COR-L47 (cell line): ENCODE data around the gene INSYN2B.
A peak's percentile ranks its signal among the peaks of the same experiment; 100 is the strongest.
"Not testable (repeated sequence)": the region's sequence is repeated elsewhere in the genome, so short reads cannot be mapped to it uniquely, and the experiment has no call there.

Source experiments
- DNase-seq: peaks from one replicate; lab custom pipeline; 2025; lab: John Stamatoyannopoulos, UW

Gene INSYN2B

DNA sequence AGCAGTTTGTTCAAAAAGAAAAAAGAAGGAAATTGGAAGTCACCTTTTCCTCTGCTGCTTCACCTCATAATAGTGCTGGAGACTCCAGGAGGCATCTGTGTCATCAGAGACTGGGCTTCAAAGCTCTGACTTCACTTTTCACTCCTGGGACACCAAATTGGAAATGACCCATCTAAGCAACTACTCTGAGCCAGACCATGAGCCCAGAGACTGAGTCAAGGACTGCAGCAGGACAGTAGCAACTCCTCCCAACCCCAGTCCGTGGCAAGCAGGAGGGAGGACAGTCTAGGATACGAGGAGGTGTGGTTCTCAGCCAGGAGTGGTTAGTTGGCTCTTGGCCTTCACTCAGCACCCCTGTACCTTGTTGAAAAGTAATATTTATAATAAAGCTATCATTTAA, 131.5 kb downstream of the INSYN2B start:
- no peak for DNase-seq

DNA sequence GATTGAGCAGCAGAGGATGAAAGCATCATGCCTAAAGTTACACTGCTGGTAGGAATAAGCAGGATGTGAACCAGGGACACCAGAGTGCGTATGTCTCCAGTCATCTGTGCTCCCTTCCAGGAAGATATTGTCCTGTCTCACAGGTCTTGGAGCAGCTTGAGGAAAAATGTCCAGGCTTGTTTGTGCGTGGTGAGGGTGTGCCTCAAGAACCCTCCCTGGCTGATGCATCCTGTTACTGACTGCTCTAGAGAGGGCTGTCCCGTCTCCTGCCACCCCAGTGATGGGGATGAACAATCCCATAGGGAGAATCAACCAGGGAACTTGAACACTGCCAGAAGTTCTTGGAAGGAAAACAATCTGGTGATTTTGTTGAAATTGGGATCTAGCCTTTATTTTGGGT, 132.0 kb downstream of the INSYN2B start:
- DNase-seq = no peak

DNA sequence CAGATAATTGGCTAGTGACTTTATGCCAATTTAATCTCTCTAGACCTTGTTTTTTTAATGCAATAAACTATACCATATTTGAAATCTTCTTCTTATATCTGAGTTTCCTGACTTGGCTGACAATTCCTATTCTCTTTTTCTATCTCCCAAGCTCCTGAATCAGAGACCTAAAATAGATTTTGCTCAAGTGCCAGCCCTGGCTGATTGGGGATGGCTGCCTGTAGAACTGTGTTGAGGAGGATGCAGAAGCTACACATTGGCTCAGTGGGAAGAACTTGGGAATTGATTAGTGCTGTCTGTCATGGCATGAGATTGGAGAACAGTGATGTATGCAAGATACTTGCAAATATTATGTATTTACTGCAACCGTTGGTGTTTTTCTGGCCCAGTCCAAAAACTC, 132.8 kb downstream of the INSYN2B start:
- DNase-seq = no peak

DNA sequence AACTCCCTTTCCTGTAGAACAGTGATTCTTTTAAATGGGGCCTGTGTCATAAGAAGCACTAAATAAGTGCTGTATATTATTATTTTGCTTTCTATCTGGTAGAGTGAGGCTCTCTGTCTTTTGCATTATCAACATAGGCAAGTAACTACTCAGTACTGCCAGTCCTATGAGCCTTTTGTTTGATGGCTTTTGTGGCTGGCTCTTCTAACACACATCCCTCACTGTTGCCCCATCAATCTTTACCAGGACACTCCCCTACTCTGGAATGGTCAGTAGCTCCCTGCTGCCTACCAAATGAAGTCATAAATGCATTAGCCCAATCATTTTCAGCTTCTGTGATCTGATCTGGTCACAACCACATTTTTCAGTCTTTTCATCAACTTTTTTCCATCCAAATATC, 137.6 kb downstream of the INSYN2B start:
- no peak for DNase-seq

DNA sequence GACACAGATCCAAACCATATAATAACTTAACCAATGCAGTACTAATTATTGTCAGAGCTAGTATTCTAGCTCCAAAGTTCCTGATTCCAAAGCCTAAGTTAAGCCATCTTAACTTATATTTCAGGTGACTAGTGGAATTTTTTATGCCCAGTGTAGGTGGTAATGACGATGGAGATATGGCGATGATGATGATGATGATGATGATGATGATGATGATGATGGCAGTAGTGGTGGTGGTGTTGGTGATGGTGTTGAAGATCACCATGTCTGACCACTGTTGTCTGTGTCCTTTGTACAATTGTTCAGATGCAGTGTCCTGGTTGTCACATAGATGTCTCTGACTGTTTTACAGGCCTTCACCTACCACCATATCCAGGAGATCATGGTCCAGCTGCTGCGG, 139.9 kb downstream of the INSYN2B start:
- no peak for DNase-seq

DNA sequence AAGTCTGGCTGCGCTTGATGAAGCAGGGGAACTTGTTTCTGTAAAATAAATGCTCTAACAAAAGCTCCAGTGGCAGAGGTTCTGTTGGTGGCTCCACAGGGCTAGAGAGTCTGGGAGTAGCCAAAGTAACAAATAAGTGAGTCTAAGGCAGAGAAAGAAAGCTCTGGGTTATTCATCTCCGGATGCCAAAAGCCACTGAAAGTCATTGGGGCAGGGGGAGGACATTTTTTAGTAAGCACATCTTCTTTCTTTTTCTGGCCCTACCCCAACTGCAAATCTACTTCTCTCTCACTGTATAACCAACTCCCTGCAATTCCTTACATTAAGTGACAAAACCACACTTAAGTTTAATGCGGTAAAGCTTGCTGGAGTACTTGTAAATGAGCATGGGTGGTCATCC, 141.6 kb downstream of the INSYN2B start:
- no peak for DNase-seq

DNA sequence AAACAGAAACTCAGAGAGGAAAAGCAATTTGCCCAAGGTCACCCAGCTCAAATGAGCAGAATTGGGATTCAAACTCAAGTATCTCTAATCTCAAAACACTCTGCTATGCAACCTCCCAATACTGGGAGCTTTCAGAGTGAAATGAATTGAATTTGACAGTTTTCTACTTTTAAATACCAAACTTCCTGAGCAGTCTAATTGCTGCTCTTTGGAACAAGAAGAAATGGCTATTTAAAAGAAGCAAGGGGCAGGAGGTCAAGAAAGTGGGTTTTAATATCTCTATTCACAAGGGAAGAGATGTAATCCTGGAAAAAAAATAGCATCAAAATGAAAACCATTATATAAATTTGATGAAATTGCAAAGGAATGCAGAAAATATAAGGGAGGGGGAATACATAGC, 142.6 kb downstream of the INSYN2B start:
- no peak for DNase-seq

DNA sequence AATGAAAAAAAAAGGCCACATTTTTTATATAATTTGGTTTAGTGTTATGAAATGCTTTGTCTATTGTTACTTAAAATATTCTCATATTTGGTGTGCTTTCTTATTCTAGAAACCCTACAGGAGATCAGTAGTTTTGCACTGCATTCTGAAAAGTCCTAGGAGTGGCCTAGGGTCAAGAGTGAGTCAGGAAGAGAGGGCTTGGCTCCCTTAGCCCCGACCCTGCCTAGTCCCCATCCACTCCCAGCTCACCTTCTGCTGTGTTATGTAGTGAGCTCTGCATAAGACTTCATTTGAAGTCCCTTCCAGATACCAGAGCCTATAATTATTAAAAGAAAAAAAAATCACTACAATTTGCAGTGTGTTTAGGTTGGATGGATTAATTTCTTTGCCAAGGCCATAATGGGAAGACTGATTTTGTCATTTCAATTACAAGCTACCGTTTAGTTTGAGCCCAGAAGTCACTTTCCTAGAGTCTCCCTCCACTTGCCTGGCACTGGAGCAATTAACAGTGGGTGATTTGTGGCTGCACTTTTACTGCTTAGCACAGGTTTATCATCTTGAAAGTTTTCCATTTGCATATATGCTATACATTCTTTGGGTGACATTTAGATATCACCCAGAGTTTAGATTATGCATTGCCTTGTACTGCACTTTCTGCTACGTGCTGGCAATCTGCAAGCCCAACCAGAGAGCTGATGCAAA, 143.3 kb downstream of the INSYN2B start:
- no peak for DNase-seq

DNA sequence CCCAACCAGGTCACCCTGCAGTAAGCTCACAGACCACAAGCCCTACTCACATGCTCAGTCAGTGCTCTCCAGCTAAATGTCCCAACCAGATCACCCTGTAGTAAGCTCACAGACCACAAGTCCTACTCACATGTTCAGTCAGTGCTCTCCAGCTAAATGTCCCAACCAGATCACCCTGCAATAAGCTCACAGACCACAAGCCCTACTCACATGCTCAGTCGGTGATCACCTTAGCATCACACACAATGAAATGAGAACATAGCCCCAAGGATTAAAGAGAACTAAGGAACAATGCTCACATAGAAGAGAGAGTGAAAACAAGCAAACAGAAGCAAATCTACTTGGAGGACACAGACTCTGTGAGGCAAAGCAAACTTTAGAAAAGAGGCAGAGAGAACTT, 145.8 kb downstream of the INSYN2B start:
- DNase-seq = not testable (repeated sequence)

DNA sequence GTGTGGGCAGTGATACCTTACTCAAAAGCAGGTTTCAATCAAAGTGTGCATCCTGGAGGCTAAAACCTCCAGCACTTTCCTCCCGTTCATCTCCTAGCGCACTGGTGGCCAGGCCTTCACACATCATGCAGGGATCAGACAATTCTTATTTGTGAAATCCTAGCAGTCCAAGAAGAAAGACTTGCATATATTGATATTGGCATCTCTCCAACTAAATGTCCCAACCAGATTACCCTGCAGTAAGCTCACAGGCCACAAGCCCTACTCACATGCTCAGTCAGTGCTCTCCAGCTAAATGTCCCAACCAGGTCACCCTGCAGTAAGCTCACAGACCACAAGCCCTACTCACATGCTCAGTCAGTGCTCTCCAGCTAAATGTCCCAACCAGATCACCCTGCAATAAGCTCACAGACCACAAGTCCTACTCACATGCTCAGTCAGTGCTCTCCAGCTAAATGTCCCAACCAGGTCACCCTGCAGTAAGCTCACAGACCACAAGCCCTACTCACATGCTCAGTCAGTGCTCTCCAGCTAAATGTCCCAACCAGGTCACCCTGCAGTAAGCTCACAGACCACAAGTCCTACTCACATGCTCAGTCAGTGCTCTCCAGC, 146.5 kb downstream of the INSYN2B start:
- DNase-seq = not testable (repeated sequence)

DNA sequence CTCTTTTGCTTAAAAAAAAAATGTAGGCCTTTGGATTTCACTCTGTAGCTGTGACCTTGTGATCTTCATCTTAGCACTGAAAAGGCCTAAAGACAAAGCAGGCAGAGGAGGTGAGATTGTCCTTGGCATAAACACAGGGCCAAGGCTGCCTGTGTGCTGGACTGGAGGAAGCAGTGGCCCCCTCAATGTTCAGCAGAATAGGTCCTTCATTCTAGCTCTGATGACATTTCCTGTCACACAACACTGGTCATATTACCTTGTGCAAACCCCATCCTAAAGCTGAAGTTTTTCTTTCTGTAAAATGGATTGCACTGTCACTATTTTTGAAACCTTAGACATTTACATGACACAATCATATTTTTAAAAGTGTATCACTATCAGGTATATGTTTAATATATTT, 147.4 kb downstream of the INSYN2B start:
- no peak for DNase-seq

DNA sequence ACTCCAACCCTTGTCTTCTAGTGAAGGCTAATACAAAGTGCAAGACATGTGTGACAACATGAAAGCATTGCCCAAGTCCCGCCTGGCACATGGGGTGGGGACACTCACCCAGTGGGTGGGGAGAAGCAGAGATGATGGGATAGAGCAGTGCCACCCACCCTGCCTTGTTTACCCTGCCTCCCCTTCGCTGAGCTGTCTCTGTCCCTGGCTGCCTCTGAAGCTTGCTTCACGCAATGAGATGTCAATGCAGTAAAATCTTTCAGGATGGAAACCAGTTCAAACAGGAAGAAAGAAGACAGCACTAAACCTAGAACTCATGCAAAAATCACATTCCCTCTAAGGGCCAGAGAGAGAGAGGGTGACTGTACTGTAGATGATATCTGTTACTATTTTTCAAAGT, 148.0 kb downstream of the INSYN2B start:
- DNase-seq = no peak

DNA sequence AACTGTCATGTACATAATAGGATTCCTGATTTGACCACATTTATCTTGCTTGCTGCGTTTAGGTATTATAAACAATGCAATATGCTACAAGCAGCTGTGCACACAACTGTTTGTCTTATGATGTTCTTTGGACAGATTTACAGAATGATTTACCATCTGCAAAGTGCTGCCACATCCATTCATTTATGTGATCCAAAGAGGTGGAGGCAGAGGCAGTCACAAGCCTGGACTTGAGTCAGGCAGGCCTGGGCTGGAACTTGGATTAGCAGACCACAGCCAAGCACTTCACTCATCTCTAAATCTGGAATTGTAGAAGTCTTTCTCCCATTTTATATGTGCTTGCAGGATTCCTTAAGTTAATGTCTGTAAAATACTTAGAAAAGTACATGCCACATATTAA, 149.0 kb downstream of the INSYN2B start:
- peak; percentile 44 for DNase-seq

DNA sequence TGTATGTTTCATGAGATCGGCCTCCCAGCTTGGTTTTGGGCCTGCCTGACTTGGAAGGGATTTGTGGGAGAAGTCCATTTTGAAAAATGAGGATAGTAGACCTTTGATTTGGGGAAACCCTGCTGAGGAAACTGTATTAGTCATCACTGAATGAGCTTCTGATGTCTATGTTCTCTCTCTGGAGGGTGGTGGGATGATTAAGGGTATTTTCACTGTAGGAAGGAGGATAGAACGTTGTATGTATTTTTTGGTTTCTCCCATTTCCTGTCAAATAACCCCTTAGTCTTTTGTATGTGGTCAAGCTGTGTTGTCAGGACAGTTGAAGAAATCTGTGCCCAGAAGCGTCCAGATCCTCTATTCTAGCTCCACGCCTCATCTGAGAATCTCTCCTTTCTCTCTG, 151.9 kb downstream of the INSYN2B start:
- DNase-seq = no peak

DNA sequence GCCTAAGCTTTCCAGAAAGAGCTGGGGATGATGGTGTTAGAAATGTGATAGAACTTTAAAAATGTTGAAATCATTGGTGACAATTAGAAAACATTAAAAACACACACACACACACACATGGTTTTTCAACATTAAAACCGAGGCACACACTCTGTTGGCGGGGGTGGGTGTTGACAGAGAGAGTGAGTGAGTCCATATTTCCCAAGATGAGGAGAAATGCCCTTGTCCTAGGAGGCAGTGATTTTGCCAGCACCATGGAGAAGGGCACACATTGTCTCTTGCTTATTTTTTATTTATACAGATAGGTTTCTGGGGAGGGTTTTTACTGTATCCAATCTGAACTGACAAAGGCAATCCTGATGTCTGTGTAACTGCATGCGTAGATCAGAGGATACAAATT, 152.5 kb downstream of the INSYN2B start:
- no peak for DNase-seq

DNA sequence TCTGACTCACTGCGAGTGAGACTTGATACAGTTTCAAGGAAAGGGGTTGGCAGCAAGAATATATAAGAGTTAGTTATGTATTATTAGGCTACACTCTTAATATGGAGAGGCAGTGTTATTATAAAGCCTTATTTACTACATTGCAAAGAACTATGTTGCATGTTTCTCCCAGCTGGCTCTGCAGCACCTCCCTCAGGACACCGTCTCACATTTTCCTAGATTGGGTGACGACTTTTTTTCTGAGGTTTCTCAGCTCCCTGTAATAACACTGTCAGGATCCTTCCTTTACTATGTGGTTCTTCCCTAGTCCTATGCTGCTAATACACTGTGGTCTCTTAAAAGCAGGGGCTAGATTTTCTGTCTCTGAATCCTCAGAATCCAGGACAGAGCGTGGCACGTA, 153.7 kb downstream of the INSYN2B start:
- DNase-seq = no peak

DNA sequence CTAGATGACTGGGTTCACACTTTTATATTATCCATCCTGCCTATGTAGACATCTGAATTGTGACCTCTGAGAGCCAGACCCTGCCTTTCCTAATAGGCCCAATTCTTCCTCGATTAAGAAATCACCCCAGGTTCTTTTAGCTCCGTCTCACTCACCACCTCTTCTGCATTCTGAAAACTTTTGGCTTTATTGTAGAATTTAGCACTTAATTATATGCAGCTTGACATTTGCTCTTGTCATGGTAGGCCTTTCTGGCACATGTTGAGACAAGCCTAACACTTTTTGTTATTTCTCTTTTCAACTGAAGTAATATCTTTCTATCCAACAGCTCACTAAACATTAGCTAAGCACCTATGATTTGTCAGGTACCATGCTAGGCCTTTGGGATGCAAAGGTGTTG, 163.3 kb downstream of the INSYN2B start:
- no peak for DNase-seq

DNA sequence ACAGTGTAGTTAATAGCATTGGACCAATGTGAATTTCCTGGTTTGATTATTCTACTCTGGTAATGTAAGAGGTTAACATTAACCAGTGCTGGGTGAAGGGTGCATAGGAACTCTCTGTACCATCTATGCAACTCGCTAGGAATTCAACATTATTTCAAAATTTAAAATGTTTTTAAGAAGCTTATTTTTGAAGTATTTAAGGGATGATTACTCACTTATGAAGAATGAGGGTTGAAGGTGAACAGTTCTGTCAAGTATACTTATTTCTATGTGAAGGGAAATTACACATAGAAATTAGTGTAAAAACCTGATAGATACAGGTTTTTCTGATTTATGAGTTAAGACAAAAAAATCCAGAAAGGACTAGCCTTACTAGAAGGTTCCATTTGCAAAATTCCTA, 165.8 kb downstream of the INSYN2B start:
- DNase-seq = no peak
